Measurements from ENCODE around the gene CAMK2G.

DNA sequence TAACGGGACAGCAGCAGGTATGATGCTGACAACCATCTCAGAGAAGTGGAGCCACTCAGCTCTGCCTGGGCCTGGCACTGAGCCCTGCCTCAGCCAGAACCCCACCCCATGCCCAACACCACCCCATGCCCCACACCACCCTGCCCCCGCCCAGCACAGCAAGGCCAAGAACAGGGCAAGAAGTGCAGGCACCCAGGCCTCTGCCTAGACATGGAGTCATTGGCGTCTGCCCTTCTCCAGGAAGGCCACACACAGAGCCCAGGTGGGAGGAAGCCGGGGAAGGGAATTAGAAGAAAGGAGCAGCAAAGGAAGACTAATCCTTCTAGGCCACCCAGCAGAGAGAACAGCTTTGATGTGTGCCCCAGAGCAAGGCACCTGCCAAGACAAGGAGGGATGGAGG lies 18.9 kb downstream of the CAMK2G start:
- TF ChIP-seq, protein P1, sequence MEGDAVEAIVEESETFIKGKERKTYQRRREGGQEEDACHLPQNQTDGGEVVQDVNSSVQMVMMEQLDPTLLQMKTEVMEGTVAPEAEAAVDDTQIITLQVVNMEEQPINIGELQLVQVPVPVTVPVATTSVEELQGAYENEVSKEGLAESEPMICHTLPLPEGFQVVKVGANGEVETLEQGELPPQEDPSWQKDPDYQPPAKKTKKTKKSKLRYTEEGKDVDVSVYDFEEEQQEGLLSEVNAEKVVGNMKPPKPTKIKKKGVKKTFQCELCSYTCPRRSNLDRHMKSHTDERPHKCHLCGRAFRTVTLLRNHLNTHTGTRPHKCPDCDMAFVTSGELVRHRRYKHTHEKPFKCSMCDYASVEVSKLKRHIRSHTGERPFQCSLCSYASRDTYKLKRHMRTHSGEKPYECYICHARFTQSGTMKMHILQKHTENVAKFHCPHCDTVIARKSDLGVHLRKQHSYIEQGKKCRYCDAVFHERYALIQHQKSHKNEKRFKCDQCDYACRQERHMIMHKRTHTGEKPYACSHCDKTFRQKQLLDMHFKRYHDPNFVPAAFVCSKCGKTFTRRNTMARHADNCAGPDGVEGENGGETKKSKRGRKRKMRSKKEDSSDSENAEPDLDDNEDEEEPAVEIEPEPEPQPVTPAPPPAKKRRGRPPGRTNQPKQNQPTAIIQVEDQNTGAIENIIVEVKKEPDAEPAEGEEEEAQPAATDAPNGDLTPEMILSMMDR (IDR thresholded peaks at IDR 0.05): no peak
- TF ChIP-seq EP300 (IDR thresholded peaks at IDR 0.05) (no peak), RCOR1 (IDR thresholded peaks at IDR 0.05; ENCODE audit: low read depth, low read length) (no peak), GATA3 (IDR thresholded peaks at IDR 0.05; ENCODE audit: borderline replicate concordance) (no peak), JUN (IDR thresholded peaks at IDR 0.05) (no peak), SMC3 (IDR thresholded peaks at IDR 0.05) (no peak), MAZ (IDR thresholded peaks at IDR 0.05; ENCODE audit: borderline replicate concordance, low read depth, low read length) (no peak), KDM1A (IDR thresholded peaks at IDR 0.05; ENCODE audit: low read depth) (no peak), POLR2A (IDR thresholded peaks at IDR 0.05; ENCODE audit: low read length) (no peak), ESRRA (IDR thresholded peaks at IDR 0.05; ENCODE audit: borderline replicate concordance, low read length) (no peak), CHD4 (IDR thresholded peaks at IDR 0.05; ENCODE audit: borderline replicate concordance) (no peak)
- TF ChIP-seq, protein P2, sequence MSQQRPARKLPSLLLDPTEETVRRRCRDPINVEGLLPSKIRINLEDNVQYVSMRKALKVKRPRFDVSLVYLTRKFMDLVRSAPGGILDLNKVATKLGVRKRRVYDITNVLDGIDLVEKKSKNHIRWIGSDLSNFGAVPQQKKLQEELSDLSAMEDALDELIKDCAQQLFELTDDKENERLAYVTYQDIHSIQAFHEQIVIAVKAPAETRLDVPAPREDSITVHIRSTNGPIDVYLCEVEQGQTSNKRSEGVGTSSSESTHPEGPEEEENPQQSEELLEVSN (IDR thresholded peaks at IDR 0.05; ENCODE audit: borderline replicate concordance, low read depth): no peak
- TF ChIP-seq, protein P3, sequence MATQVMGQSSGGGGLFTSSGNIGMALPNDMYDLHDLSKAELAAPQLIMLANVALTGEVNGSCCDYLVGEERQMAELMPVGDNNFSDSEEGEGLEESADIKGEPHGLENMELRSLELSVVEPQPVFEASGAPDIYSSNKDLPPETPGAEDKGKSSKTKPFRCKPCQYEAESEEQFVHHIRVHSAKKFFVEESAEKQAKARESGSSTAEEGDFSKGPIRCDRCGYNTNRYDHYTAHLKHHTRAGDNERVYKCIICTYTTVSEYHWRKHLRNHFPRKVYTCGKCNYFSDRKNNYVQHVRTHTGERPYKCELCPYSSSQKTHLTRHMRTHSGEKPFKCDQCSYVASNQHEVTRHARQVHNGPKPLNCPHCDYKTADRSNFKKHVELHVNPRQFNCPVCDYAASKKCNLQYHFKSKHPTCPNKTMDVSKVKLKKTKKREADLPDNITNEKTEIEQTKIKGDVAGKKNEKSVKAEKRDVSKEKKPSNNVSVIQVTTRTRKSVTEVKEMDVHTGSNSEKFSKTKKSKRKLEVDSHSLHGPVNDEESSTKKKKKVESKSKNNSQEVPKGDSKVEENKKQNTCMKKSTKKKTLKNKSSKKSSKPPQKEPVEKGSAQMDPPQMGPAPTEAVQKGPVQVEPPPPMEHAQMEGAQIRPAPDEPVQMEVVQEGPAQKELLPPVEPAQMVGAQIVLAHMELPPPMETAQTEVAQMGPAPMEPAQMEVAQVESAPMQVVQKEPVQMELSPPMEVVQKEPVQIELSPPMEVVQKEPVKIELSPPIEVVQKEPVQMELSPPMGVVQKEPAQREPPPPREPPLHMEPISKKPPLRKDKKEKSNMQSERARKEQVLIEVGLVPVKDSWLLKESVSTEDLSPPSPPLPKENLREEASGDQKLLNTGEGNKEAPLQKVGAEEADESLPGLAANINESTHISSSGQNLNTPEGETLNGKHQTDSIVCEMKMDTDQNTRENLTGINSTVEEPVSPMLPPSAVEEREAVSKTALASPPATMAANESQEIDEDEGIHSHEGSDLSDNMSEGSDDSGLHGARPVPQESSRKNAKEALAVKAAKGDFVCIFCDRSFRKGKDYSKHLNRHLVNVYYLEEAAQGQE (IDR thresholded peaks at IDR 0.05): no peak
